DOHH2 (cell line): ENCODE results near the gene CD74.

Experiments used
- EZH2phosphoT487 ChIP-seq: fragments of 200-600 bp; sonication (generic); IDR thresholded peaks from 2 replicates; pipeline ENCODE4 v1.6.1; 2017; ENCODE audit warnings: borderline replicate concordance, mild to moderate bottlenecking, antibody characterized with exemption, low read length, moderate library complexity, mixed read lengths
- TF ChIP-seq, protein P1 (sequence below): fragments of 200-600 bp; sonication (generic); IDR thresholded peaks from one replicate; pipeline ENCODE4 v1.5.1; 2014; ENCODE audit warnings: antibody characterized with exemption, mild to moderate bottlenecking, low read depth, low read length; ENCODE audit not compliant: poor library complexity, severe bottlenecking

GRCh38 chr5:150358261-150359095 lies 54.2 kb downstream of the CD74 start:
- no peak for TF ChIP-seq EZH2phosphoT487
- TF ChIP-seq, protein P1, sequence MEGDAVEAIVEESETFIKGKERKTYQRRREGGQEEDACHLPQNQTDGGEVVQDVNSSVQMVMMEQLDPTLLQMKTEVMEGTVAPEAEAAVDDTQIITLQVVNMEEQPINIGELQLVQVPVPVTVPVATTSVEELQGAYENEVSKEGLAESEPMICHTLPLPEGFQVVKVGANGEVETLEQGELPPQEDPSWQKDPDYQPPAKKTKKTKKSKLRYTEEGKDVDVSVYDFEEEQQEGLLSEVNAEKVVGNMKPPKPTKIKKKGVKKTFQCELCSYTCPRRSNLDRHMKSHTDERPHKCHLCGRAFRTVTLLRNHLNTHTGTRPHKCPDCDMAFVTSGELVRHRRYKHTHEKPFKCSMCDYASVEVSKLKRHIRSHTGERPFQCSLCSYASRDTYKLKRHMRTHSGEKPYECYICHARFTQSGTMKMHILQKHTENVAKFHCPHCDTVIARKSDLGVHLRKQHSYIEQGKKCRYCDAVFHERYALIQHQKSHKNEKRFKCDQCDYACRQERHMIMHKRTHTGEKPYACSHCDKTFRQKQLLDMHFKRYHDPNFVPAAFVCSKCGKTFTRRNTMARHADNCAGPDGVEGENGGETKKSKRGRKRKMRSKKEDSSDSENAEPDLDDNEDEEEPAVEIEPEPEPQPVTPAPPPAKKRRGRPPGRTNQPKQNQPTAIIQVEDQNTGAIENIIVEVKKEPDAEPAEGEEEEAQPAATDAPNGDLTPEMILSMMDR: no peak
